ENCODE data around the gene AACS. TPM values are rescaled to one million over a fixed set of nuclear protein-coding genes. Genes with fewer than 3 reads are reported as not detected.

The AACS gene
- total and polyA plus RNA-seq, 10 of the 15 experiments (the other 5 are each of a cell fraction or from before 2014, with no cell fraction given), result 10.1 to 34.0 (median 21.1) TPM

- Histone ChIP-seq H3K4me2 (ENCODE audit: control insufficient read depth, insufficient read depth) (no peak overlapping the region), H3K4me1 (ENCODE audit: control insufficient read depth, insufficient read depth, low read length) (no peaks in the 10 kb centered on the region), H3K27ac (ENCODE audit: control insufficient read depth, insufficient read depth) (no peak overlapping the region), H3K9ac (ENCODE audit: control insufficient read depth, insufficient read depth, low read length) (no peak overlapping the region), H2AFZ (ENCODE audit: control insufficient read depth, low read depth, low read length) (no peak overlapping the region), H3K9me3 (replicated peaks; ENCODE audit: control insufficient read depth, insufficient read depth, low read length) (no peaks in the 10 kb centered on the region), H4K20me1 (ENCODE audit: control insufficient read depth, insufficient read depth) (no peaks in the 10 kb centered on the region), H3K27me3 (replicated peaks in 1 of 2; ENCODE audit: control insufficient read depth in 2 of 2, insufficient read depth in 2 of 2, low read length in 1 of 2) (no peaks in the 10 kb centered on the region), H3K4me3 (no peak overlapping the region), H3K36me3 (ENCODE audit: control insufficient read depth in 2 of 2, insufficient read depth in 2 of 2, low read length in 1 of 2) (peaks cover 18 to 24% of the 10 kb centered on the region in 2 experiments), H3K79me2 (ENCODE audit: control insufficient read depth, insufficient read depth, low read length) (no peaks in the 10 kb centered on the region)
- ATAC-seq (no peak), DNase-seq (ENCODE audit: low read depth, low spot score) (no peak), FAIRE-seq (no peak)
- ChIA-PET POLR2A (no interaction called here), SMC1A (ENCODE audit: uncharacterized antibody, unreplicated experiment) (no interaction called here), RAD21 (ENCODE audit: unreplicated experiment) (no interaction called here), CTCF (interaction anchor here (0.6 kb wide), 1 partner anchor 58 kb away, joined by 3 read pairs; no protein-coding TSS in a partner anchor)
- no TSS peak for BruUV-seq (replicated peaks)
- 98% methylated on average over 9 of the region's 9 CpGs for WGBS (ENCODE audit: insufficient coverage, insufficient replicate concordance, low lambda C conversion rate, missing lambda C conversion rate)
- in situ Hi-C loops (cut with MboI), result no loop called here
- intact Hi-C loops (cut with micrococcal nuclease; ENCODE audit: unreplicated experiment), result no loop called here
- TF ChIP-seq NFIC (IDR thresholded peaks at IDR 0.05; ENCODE audit: low read depth, low read length) (no peak), SPI1 (IDR thresholded peaks at IDR 0.05; ENCODE audit: borderline replicate concordance, insufficient read depth, low read depth, low read length) (no peak), YBX1 (IDR thresholded peaks at IDR 0.05) (no peak), CTCF (IDR thresholded peaks at IDR 0.05 in 2 of 3, conservative IDR thresholded peaks at IDR 0.05 in 1 of 3; ENCODE audit: control insufficient read depth in 2 of 3, extremely low read depth in 1 of 3, insufficient read depth in 1 of 3, low read depth in 3 of 3, low read length in 3 of 3) (0 out of 6 replicates have a peak, but pooled peaks of 2 of the 3 experiments have one; percentile 7 to 21), ZNF622 (IDR thresholded peaks at IDR 0.05) (no peak), CHD2 (IDR thresholded peaks at IDR 0.05; ENCODE audit: borderline replicate concordance, low read depth, low read length) (no peak), ESRRA (IDR thresholded peaks at IDR 0.05; ENCODE audit: low read length) (no peak)
Measured at GRCh38 chr12:125089083-125089482, 23.8 kb downstream of the AACS start.
